ENCODE measurements around the gene MUSTN1. TPM values are rescaled to one million over a fixed set of nuclear protein-coding genes. Genes with fewer than 3 reads are reported as not detected.

MUSTN1 gene
- total RNA-seq, 1 donor from 2014 or later: 23.9 TPM

DNA sequence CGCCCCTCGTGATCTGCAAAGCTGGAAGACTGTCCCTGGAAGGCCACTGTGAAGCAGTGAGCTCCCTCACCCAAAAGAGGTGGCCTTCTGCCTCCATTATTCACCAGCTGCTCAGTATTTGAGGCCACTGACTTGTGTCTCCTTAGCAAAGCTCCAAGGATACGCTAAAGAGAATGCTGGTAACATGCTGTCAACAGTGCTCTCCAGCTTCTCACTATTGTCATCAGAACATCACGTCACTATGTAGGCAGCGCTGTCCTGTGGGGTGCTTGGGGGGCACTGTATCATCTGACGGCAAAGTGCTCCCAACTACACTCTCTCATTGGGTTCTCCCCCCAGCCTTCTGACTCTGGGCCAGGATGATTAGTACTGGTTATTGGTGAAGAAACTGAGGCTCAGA is 18.6 kb downstream of the MUSTN1 start:
- DNase-seq (ENCODE audit: low spot score): no peak
- intact Hi-C loops (cut with DNase I): no loop called here
- no peak for ATAC-seq

DNA sequence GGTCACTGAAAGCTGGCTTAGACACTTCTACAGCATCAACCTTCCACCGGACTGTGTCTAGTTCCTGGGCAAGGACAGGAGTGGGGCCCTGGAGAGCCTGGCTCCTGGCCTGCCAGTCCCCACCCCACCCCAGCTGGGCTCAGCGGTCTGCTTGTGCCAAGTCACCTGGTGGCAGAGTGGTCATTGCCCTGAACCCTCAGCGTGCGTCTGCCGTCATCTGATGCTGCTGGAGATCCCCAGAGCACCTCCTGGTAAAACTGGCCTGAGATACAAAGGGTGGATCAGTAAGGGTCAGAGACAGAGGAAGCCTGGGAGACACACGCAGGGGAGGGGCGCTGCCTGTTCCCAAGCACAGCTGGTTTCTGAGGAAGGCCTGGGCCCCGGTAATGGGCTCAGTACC is 21.0 kb downstream of the MUSTN1 start:
- intact Hi-C loops (cut with DNase I): no loop called here
- DNase-seq (ENCODE audit: low spot score) (no peak), ATAC-seq (no peak)

- intact Hi-C loops (cut with DNase I): no loop called here
- ATAC-seq: no peak
- DNase-seq (ENCODE audit: low spot score): no peak
Observed at GRCh38 chr3:52811452-52812011, 23.3 kb downstream of the MUSTN1 start.

DNA sequence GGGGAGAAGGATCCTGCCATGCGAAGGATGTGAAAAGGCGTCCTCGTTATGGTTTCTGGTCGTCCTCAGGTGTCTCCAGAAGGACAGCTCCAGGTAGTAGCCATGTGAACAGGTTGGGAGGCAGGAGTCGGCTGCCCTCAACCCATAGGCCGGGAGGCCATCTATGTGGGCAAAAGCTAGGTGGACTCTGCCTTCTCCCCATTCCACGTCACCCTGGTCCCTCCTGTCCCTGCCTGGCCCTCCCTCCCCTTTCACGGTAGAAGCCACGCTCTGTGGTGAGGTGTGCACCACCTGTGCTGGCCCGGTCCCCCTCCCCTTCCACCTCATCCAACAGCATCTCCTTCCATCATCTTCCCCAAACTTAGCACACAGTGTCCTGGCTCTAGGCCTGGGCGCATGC is 23.9 kb downstream of the MUSTN1 start:
- DNase-seq (ENCODE audit: low spot score) (no peak), ATAC-seq (no peak)
- intact Hi-C loops (cut with DNase I): no loop called here

- intact Hi-C loops (cut with DNase I): no loop called here
- ATAC-seq (no peak), DNase-seq (ENCODE audit: low spot score) (no peak)
Observed at GRCh38 chr3:52809662-52810377, 25.0 kb downstream of the MUSTN1 start.

GRCh38 chr3:52809149-52809548 is 25.7 kb downstream of the MUSTN1 start:
- intact Hi-C loops (cut with DNase I): no loop called here
- DNase-seq (ENCODE audit: low spot score) (no peak), ATAC-seq (no peak)

- DNase-seq (ENCODE audit: low spot score): no peak
- intact Hi-C loops (cut with DNase I): no loop called here
- ATAC-seq: no peak
Observed at GRCh38 chr3:52805270-52806039, 29.4 kb downstream of the MUSTN1 start.

- ATAC-seq (no peak), DNase-seq (ENCODE audit: low spot score) (no peak)
- intact Hi-C loops (cut with DNase I): no loop called here
Observed at GRCh38 chr3:52801839-52802238, 33.0 kb downstream of the MUSTN1 start.

GRCh38 chr3:52800079-52800478 is 34.7 kb downstream of the MUSTN1 start:
- DNase-seq (ENCODE audit: low spot score): no peak
- no peak for ATAC-seq
- intact Hi-C loops (cut with DNase I): no loop called here

GRCh38 chr3:52798978-52799476 is 35.8 kb downstream of the MUSTN1 start:
- DNase-seq (ENCODE audit: low spot score) (no peak), ATAC-seq (no peak)
- intact Hi-C loops (cut with DNase I): no loop called here

DNA sequence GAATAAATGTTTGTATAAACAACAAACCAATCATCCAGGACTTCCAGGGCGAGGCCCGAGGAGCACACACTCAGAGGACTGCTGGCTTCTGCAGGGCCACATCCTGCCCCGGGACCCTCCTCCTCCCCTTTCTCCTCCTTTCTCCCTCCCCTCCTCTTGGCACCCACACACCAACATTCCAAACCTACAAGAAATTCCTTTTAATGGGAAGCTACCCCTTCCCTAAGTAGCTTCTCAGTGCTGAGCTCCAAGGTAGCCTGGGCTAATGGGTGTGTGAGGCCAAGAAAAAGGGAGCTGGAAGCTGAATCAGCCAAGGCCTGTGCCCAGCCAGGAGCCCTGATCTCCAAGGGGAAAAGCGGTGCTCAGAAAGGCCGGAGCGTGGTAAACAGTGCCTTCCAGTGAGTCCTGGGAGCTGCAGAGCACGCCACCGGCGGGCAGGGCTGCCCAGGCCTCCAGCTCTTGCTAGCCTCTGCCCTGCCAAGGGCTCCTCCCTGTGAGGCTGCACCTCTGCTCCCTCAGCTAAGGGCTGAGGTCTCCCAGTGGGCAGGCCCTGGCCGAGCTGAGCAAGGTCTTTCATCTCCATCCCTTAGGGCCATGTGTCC is 36.3 kb downstream of the MUSTN1 start:
- no peak for ATAC-seq
- intact Hi-C loops (cut with DNase I): no loop called here
- DNase-seq (ENCODE audit: low spot score): no peak

DNA sequence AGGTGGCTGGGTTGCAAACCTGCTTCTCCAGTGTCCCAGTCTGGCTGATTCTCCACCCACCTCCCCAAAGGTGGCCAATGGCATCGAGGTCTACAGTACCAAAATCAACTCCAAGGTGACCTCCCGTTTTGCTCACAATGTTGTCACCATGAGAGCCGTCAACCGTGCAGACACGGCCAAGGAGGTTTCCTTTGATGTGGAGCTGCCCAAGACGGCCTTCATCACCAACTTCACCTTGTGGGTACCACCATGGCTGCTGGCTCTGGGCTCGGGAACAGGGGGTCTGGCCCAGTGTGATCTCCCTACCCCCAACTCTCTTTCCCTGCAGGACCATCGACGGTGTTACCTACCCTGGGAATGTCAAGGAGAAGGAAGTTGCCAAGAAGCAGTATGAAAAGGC is 38.4 kb downstream of the MUSTN1 start:
- DNase-seq (ENCODE audit: low spot score): no peak
- ATAC-seq: no peak
- intact Hi-C loops (cut with DNase I): no loop called here

DNA sequence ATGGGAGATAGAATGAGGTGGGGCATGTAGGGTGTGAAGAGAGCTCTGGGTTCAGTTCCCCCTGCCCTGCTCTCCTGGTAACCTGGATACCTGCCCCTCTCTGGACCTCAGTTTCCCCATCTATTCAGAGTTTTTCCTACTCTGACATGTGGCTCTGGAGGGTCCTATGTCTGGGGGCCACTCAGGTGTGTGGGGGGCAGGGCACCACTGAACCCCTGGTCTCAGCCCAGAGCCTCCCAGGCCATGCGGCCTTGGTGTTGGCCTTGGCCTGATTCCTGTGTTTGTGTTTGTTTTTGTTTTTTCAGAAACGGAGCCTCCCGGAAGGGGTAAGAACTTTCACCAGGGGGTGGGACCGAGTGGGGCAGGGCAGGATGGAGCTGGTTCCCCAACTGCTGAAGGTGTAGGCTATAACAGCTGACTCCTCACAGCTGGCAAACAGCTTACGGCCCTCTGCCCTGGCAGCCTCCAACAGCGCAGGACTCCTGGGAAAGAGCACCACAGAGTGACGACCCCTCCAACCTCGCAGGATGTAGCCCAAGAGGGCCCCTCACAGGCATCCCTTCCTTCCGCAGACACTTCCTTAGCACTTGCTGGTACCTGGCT is 39.4 kb downstream of the MUSTN1 start:
- no peak for DNase-seq (ENCODE audit: low spot score)
- intact Hi-C loops (cut with DNase I): no loop called here
- no peak for ATAC-seq

DNA sequence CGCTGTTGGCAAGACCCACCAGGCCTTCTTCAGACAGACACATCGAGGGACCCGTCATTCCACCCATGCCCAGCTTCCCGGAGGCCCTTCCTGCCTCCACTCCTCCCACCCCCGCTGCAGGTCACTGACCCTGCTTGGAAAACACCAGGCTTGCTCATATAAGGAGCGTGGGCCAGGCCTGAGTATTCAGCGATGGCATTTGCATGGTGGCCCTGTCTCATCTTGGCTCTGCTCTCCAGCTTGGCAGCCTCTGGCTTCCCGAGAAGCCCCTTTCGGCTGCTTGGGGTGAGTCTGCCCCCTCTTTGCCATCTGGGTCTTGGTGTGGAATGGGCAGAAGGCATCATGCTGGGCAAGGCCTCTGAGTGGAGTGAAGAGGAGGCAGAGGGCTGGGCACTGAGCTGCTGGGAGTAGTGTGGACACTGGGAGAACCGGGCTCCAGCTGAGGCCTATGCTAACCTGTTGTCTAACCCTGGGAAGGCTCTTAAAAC is 40.2 kb downstream of the MUSTN1 start, which contains the start of gene ITIH3:
Gene ITIH3, plus strand, starts transcription at position 185 of the 488 bp plus-strand sequence. Its CDS starts 8 bp downstream, at position 193.
- ATAC-seq (peak; percentile 42), DNase-seq (ENCODE audit: low spot score) (no peak)
- intact Hi-C loops (cut with DNase I): no loop called here

DNA sequence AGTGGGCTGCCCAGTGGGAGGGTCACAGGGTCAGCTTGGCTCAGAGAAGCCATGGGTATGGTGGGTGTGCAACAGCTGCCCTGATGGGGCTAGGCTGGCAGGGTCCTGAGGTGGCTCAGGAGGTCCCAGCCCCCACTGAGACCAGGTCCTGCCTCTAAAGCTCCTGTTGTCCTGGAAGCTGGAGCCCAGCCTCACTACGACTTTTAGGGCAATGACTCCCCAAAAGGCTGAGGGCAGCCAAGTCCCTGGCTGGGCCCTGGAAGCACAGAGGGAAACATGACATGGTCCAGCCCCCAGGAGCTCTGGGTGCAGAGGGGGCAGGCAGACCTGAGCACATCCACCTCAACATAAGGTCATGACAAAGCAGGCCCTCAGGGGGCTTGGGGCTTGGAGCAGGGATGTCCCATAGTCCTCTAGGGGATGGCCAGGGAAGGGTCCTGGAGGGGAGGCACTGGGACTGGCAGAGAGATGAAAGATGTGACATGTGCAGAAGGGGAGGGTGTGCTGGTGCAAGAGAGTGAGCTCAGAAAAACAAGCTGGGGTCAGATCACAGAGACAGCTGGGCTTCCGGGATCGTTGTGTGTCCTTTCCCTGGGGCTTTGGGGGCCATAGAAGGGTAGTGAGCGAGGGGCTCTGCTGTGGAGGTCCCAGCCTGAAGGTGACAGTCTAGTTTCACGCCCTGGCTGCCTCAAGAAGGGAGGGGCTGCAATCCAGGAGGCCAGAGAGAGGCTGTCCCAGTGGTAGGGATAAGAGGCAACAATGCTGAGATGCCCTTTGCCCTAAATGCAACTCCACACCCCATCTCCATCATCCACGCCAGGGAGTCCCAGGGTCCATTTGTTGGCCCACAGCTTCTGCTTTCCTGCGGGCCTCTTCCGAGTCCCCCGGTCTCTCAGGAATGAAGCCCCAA is 40.9 kb downstream of the MUSTN1 start:
- DNase-seq (ENCODE audit: low spot score): no peak
- ATAC-seq: no peak
- intact Hi-C loops (cut with DNase I): no loop called here

- no peak for DNase-seq (ENCODE audit: low spot score)
- no peak for ATAC-seq
- intact Hi-C loops (cut with DNase I): no loop called here
Observed at GRCh38 chr3:52792961-52793695, 41.7 kb downstream of the MUSTN1 start.

DNA sequence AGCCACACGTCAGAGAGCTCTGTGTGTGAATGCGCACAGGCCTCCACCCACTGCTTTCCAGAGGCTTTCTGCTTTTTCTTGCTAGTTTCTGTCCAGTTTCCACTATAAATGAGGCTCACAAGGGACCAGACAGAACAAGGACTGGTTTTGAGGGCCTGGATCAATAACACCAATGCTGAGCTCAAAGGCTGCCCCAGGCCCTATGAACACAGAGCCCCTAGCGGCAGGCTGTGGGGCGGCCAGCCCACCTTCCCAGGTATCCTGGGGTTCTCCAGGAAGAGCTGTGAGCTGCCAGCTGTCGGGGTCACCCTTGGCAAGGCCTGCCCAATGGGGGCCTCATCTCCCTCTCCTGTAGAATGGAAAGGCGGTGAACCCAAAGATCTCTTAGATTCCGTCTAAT is 42.4 kb downstream of the MUSTN1 start:
- no peak for DNase-seq (ENCODE audit: low spot score)
- intact Hi-C loops (cut with DNase I): no loop called here
- no peak for ATAC-seq

DNA sequence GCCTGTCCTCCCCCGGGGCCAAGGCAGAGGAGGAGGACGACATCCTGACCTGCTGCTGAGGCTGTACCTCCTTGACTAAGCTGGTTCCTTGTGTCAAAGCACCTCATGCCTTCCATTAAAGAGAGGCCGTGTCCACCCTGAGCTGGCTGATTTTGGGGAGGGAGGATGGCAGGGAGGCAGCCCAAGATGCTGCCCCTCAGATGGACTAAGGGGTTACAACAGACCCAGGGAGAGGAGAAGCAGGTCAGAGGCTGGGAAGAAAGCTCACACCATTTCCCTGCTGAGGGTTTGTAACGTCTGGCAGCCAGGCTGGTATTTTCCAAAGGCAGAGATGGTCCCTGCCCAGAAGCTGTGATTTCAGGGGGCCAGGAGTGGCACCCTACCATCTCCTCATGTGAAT is 42.9 kb downstream of the MUSTN1 start:
- ATAC-seq (no peak), DNase-seq (ENCODE audit: low spot score) (no peak)
- intact Hi-C loops (cut with DNase I): no loop called here

Measured in sciatic nerve (tissue), 2 donors.